Skeletal muscle satellite cell (primary cell): ENCODE data around the gene MYO1B.

ENCODE experiments used
- H3K27me3 ChIP-seq: 2 replicates; pipeline ENCODE4 v1.7.0; 2013; ENCODE audit warnings: low read length; ENCODE audit not compliant: control insufficient read depth, insufficient read depth
- H3K36me3 ChIP-seq: 2 replicates; pipeline ENCODE4 v1.7.0; 2013; ENCODE audit warnings: mild to moderate bottlenecking, control low read depth, low read length; ENCODE audit not compliant: insufficient read depth
- H3K4me1 ChIP-seq: 2 replicates; pipeline ENCODE4 v1.7.0; 2013; ENCODE audit warnings: low read length; ENCODE audit not compliant: control insufficient read depth, insufficient read depth
- H3K4me2 ChIP-seq: 2 replicates; pipeline ENCODE4 v1.7.0; 2013; ENCODE audit warnings: mild to moderate bottlenecking, low read length
- H3K4me3 ChIP-seq: 2 replicates; pipeline ENCODE4 v1.7.0; 2013; ENCODE audit warnings: low read length
- H3K9ac ChIP-seq: 2 replicates; pipeline ENCODE4 v1.7.0; 2013; ENCODE audit warnings: mild to moderate bottlenecking, low read depth, low read length, moderate library complexity
- H3K9me3 ChIP-seq: replicated peaks from 2 replicates; pipeline ENCODE4 v1.7.0; 2013; ENCODE audit warnings: mild to moderate bottlenecking, control low read depth, low read length

MYO1B gene

GRCh38 chr2:191228333-191228732 lies 16.9 kb upstream of the MYO1B start:
- Histone ChIP-seq H3K27me3 (no peaks in the 10 kb centered on the region), H3K9ac (no peak overlapping the region), H3K4me2 (no peak overlapping the region), H3K36me3 (no peaks in the 10 kb centered on the region), H3K4me1 (peaks cover 21% of the 10 kb centered on the region), H3K9me3 (no peaks in the 10 kb centered on the region), H3K4me3 (no peak overlapping the region)

GRCh38 chr2:191228861-191229260 lies 16.3 kb upstream of the MYO1B start:
- Histone ChIP-seq H3K4me2 (no peak overlapping the region), H3K36me3 (no peaks in the 10 kb centered on the region), H3K4me3 (no peak overlapping the region), H3K9me3 (no peaks in the 10 kb centered on the region), H3K27me3 (no peaks in the 10 kb centered on the region), H3K4me1 (peaks cover 21% of the 10 kb centered on the region), H3K9ac (no peak overlapping the region)

DNA sequence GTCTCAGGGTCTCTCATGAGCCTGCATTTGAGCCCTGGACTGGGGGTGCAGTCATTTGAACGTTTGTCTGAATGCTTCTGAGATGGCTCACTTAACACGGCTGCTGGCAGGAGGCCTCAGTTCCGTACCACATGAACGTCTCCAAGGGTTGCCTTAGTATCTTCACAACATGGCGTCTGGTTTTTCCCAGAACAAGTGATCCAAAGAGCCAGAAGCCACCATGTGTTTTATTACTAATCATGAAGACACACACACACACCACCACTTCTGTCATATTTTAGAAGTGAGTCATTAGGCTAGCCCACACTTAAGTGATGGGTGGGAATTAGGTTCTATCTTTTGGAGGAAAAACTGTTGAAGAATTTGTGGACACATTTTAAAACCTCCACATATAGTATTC lies 15.0 kb upstream of the MYO1B start:
- Histone ChIP-seq H3K4me2 (peak overlapping the region; percentile 26), H3K9me3 (no peaks in the 10 kb centered on the region), H3K36me3 (no peaks in the 10 kb centered on the region), H3K9ac (peak overlapping the region; percentile 14), H3K4me1 (peaks cover 21% of the 10 kb centered on the region), H3K4me3 (no peak overlapping the region), H3K27me3 (no peaks in the 10 kb centered on the region)

DNA sequence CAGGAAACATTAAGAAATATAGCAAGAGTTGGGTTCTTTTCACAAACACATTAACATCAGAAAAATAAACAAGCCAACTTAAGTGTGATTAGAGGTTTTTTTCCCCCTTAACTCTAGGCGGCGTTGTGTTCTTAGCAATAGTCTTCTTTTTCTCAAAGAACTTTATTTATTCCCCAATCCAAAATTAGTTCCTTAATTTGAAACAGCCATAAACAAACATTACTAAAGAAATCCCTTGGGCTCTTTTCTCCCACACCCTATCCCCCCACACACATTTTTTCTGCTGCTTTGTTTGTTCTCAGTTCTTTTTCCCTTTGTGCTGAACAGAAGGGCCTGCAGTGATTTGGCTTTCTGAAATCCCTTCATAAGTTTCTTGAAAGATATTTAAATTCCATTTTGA lies 13.2 kb upstream of the MYO1B start:
- H3K4me1 ChIP-seq: peaks cover 16% of the 10 kb centered on the region
- no peaks in the 10 kb centered on the region for H3K27me3 ChIP-seq
- no peaks in the 10 kb centered on the region for H3K9me3 ChIP-seq
- no peaks in the 10 kb centered on the region for H3K36me3 ChIP-seq
- H3K9ac ChIP-seq: no peak overlapping the region
- no peak overlapping the region for H3K4me2 ChIP-seq
- no peak overlapping the region for H3K4me3 ChIP-seq

- no peaks in the 10 kb centered on the region for H3K9me3 ChIP-seq
- no peak overlapping the region for H3K4me3 ChIP-seq
- no peaks in the 10 kb centered on the region for H3K27me3 ChIP-seq
- peaks cover 16% of the 10 kb centered on the region for H3K4me1 ChIP-seq
- H3K36me3 ChIP-seq: no peaks in the 10 kb centered on the region
- no peak overlapping the region for H3K9ac ChIP-seq
- no peak overlapping the region for H3K4me2 ChIP-seq
Observed at GRCh38 chr2:191233533-191233932, 11.7 kb upstream of the MYO1B start.

DNA sequence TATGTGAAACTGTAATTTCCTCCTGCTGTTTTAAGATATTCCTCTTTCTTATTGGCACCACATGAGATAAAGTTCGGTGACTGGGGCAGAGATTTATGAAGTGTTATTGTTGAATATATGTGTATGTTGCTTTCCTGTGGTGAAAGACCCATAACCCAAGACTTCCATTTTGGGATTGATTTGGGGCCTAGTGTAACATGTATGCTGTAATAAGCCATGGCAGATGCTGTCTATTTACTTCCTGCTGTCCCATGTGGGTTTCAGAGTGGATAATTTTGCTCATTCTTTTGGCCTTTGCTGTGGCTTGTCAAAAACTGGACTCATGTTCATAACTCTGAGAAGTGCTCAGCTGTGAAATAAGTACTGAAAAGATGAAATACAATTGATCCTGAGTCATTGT lies 10.8 kb upstream of the MYO1B start:
- H3K4me3 ChIP-seq: no peak overlapping the region
- no peak overlapping the region for H3K4me2 ChIP-seq
- H3K9ac ChIP-seq: no peak overlapping the region
- H3K27me3 ChIP-seq: no peaks in the 10 kb centered on the region
- H3K36me3 ChIP-seq: no peaks in the 10 kb centered on the region
- peaks cover 12% of the 10 kb centered on the region for H3K4me1 ChIP-seq
- H3K9me3 ChIP-seq: no peaks in the 10 kb centered on the region

- H3K36me3 ChIP-seq: no peaks in the 10 kb centered on the region
- H3K4me3 ChIP-seq: no peak overlapping the region
- no peaks in the 10 kb centered on the region for H3K9me3 ChIP-seq
- no peak overlapping the region for H3K9ac ChIP-seq
- H3K4me1 ChIP-seq: no peaks in the 10 kb centered on the region
- no peaks in the 10 kb centered on the region for H3K27me3 ChIP-seq
- H3K4me2 ChIP-seq: no peak overlapping the region
Observed at GRCh38 chr2:191240871-191241270, 4.3 kb upstream of the MYO1B start.

GRCh38 chr2:191241418-191241817 lies 3.8 kb upstream of the MYO1B start:
- Histone ChIP-seq H3K9ac (no peak overlapping the region), H3K4me3 (no peak overlapping the region), H3K4me1 (no peaks in the 10 kb centered on the region), H3K9me3 (no peaks in the 10 kb centered on the region), H3K27me3 (no peaks in the 10 kb centered on the region), H3K36me3 (no peaks in the 10 kb centered on the region), H3K4me2 (no peak overlapping the region)

- Histone ChIP-seq H3K27me3 (no peaks in the 10 kb centered on the region), H3K9ac (no peak overlapping the region)
Observed at GRCh38 chr2:191243154-191243553, 2.0 kb upstream of the MYO1B start.

DNA sequence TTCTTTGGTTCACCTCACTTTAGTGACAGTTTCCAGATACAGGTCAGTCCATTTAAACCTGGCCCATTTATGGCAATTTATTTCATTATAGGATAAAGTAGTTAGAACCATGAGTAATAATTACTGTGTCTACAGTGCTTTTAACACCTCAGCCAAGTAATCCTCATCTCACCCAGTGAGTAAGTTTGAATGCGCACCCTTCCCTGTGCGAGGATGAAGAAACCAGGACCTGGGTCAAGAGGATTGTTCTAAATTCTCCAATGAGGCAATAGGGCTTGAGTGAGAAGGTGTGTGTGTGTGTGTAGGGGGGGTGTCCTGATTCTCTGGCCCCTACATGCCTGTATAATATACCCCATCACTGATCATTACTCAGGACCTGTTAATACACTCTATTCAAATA lies 854 bp upstream of the MYO1B start:
- Histone ChIP-seq H3K27me3 (no peaks in the 10 kb centered on the region), H3K36me3 (no peaks in the 10 kb centered on the region), H3K4me2 (peak overlapping the region; percentile 87), H3K9ac (peak overlapping the region; percentile 89), H3K4me1 (peaks cover 26% of the 10 kb centered on the region), H3K9me3 (no peaks in the 10 kb centered on the region), H3K4me3 (no peak overlapping the region)

More at GRCh38 chr2:191243154-191243553, 2.0 kb upstream of the MYO1B start:
- Histone ChIP-seq H3K9me3 (no peaks in the 10 kb centered on the region), H3K4me3 (no peak overlapping the region), H3K4me2 (no peak overlapping the region), H3K4me1 (peaks cover 15% of the 10 kb centered on the region), H3K36me3 (no peaks in the 10 kb centered on the region)

DNA sequence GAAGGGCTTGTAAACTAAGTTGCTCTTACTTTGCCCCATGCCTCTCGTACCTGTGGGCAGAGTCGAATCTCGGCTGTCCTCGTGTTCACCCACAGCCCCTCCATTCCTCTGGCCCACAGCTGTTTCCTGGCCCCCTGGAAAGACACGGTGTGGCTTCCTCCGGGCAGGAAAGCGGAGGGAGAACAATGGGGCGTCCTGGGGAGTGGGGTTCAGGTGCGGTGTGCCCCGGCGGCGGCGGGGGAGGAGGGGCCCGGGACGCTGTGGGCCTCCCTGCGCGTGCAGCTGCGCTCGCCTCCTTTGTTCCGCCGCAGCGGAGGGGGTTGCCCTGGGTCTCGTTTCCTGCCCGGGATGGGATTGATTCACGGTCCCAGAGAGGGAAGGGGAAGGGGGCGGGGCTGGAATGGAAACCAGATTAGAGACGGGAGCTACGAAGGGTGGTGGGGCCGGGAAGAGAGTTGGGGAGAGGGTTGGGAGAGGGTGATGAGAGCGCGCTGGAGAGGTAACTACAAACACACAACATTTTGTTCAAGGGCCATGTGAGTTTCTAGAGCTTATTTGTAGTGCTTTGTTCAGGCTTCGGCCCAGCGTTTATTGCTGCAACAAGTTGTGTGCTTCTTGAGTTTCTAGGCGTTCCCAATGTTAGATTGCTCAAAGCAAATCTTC lies 796 bp downstream of the MYO1B start:
- Histone ChIP-seq H3K27me3 (no peaks in the 10 kb centered on the region), H3K36me3 (no peaks in the 10 kb centered on the region), H3K4me3 (peak overlapping the region; percentile 90), H3K4me1 (peaks cover 38% of the 10 kb centered on the region), H3K4me2 (peak overlapping the region; percentile 87), H3K9ac (peak overlapping the region; percentile 89), H3K9me3 (no peaks in the 10 kb centered on the region)

GRCh38 chr2:191246820-191247380 lies 1.7 kb downstream of the MYO1B start:
- Histone ChIP-seq H3K36me3 (no peaks in the 10 kb centered on the region), H3K27me3 (no peaks in the 10 kb centered on the region), H3K9me3 (no peaks in the 10 kb centered on the region), H3K4me1 (peaks cover 39% of the 10 kb centered on the region), H3K4me2 (peak overlapping the region; percentile 87), H3K9ac (peak overlapping the region; percentile 89), H3K4me3 (peak overlapping the region; percentile 90)
